Activated naive CD8-positive, alpha-beta T cell treated with anti-CD3 and anti-CD28 coated beads, Interleukin-2, amount 10 ng/mL, durations not matched to agents 7 days and 5 days (primary cell): Measurements from ENCODE around the gene GFY. TPM values are rescaled to one million over a fixed set of nuclear protein-coding genes. Genes with fewer than 3 reads are reported as not detected.

Source experiments
- ATAC-seq: fragments of 150-1000 bp; cut with Tn5 transposase; one replicate; pipeline ENCODE4 v1.10.0; 2021; ENCODE audit warnings: low read depth, moderate library complexity
- POLR2A ChIA-PET: fragments of 350-600 bp; sonication (Branson Sonifier 250); formaldehyde crosslinking; loops from one replicate; lab custom pipeline; 2021; ENCODE audit warnings: antibody characterized with exemption; lab: Charles Lee
- DNase-seq: peaks from one replicate; pipeline ENCODE4 v3.0.0; 2021
- H3K27ac Mint-ChIP-seq: one replicate; pipeline ENCODE4 v1.8.0; 2022; ENCODE audit warnings: mild to moderate bottlenecking, mixed read lengths
- H3K27me3 Mint-ChIP-seq: one replicate; pipeline ENCODE4 v1.8.0; 2022; ENCODE audit warnings: mild to moderate bottlenecking, moderate library complexity, mixed read lengths
- H3K36me3 Mint-ChIP-seq: one replicate; pipeline ENCODE4 v1.8.0; 2021; ENCODE audit warnings: mild to moderate bottlenecking, mixed read lengths
- H3K4me1 Mint-ChIP-seq: one replicate; pipeline ENCODE4 v1.8.0; 2021; ENCODE audit warnings: mixed read lengths
- H3K4me3 Mint-ChIP-seq: one replicate; pipeline ENCODE4 v1.8.0; 2022; ENCODE audit warnings: mild to moderate bottlenecking, moderate library complexity, mixed read lengths
- H3K9me3 Mint-ChIP-seq: one replicate; pipeline ENCODE4 v1.8.0; 2021; ENCODE audit warnings: mixed read lengths
- total RNA-seq, 2 experiments: library from RNA; stranded (reverse); gene quantifications; one replicate each; pipeline ENCODE4 v1.2.3, GENCODE V29; 2021

GFY gene, protein sequence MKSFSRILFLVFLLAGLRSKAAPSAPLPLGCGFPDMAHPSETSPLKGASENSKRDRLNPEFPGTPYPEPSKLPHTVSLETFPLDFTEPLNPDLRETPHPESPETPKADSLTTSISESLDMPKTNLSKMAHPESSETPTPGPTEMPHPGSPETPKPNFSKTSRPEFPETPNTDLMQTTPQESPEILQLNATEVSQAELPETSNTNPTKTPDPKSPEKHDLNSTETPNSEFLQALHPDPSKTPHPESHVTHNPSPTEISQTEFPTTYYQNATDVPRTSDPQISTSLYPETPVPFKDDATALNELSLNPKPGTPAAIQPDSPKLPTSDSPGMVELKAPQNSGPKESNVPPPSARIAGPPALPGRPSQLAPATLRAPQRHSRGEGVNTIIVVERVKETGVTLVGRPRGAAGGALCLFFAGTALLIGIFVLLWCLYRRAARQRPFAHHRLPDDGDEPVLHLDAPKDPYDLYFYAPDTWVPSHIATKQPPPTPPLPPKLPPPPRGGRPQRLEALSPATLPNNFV
- total RNA-seq: not detected

DNA sequence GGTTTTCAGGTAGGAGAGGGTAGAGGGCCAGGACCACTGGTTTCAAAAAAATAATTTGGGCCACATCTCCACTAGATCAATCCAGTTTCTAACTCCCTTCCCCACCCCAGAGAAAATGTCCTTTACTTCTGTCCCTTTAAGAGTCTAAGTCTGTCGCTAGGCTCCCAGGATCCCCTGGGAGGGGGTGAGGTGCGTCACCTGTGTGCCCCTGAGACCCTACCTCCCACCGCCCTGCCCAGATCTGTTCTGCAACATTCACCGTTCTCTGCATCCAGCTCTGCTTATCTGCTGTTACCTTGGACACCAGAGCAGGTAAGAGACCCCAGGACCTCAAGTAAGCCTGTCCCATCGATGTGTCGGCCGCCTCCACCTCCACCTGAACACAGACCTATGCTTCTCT is at the start of gene GFY:
Gene GFY (plus strand): TSS at position 211 of the 400 bp plus-strand sequence. CDS start 1,043 bp downstream, outside the sequence.
- no peak within 1 kb of the TSS for H3K4me3 Mint-ChIP-seq

DNA sequence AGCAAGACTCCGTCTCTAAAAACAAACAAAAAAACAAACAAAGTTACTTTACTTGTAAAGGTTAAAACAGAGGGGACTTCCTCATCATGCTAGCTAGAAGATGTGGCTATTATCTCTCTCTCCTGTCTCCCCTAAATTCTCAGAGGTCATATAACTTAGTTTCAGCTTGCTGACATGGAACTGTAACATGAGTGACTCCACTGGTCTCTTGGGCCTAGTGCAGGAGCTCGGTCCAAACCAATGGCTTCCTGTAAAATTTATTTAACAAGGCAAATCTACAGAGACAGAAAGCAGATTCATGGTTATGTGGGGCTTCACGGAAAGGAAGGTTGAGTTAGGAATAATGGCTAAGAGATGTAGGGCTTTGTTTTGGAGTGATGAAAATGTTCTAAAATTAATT is 46.7 kb upstream of the GFY start:
- no peaks in the 10 kb centered on the region for H3K4me1 Mint-ChIP-seq
- H3K9me3 Mint-ChIP-seq: peaks cover 4% of the 10 kb centered on the region
- no peak overlapping the region for H3K27ac Mint-ChIP-seq
- no peak for ATAC-seq
- H3K4me3 Mint-ChIP-seq: no peak overlapping the region
- no peak for DNase-seq
- POLR2A ChIA-PET: no interaction called here
- no peaks in the 10 kb centered on the region for H3K36me3 Mint-ChIP-seq
- H3K27me3 Mint-ChIP-seq: peaks cover 6% of the 10 kb centered on the region

More for the DNA sequence above, at the start of gene GFY:
- H3K9me3 Mint-ChIP-seq: no peaks in the 10 kb centered on the region
- H3K27ac Mint-ChIP-seq: peak within 1 kb of the TSS; percentile 22
- ATAC-seq: no peak
- peaks cover 57% of the 10 kb centered on the region for H3K4me1 Mint-ChIP-seq
- DNase-seq: no peak
- H3K36me3 Mint-ChIP-seq: no peaks in the 10 kb centered on the region
- H3K27me3 Mint-ChIP-seq: peaks cover 89% of the 10 kb centered on the region
- POLR2A ChIA-PET: interaction anchor here (0.7 to 3.2 kb wide), 4 partner anchors 15 to 403 kb away, joined by 3 to 16 read pairs (median 4); partner anchors contain the start of gene CD37

DNA sequence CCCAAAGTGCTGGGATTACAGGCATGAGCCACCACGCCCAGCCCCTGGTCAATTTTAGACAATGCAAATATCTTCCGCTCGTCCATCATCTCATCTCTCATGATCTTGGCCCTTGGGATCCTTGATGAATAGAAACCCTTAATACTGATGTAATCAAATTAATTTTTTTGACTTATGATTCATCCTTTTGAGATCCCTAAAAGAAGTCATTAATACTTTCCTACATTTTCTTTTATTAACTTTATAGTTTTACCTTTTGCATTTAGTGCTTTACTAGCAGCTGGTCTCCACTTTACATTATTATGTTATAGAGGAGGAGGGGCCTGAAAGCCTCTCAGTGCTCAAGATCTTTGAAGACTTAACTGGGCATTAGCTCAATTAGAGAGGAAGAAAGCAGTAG is 44.8 kb upstream of the GFY start:
- DNase-seq: no peak
- Mint-ChIP-seq H3K36me3 (no peaks in the 10 kb centered on the region), H3K4me3 (no peak overlapping the region), H3K9me3 (peaks cover 4% of the 10 kb centered on the region), H3K27me3 (peaks cover 4% of the 10 kb centered on the region), H3K4me1 (no peaks in the 10 kb centered on the region), H3K27ac (no peak overlapping the region)
- POLR2A ChIA-PET: no interaction called here
- no peak for ATAC-seq

DNA sequence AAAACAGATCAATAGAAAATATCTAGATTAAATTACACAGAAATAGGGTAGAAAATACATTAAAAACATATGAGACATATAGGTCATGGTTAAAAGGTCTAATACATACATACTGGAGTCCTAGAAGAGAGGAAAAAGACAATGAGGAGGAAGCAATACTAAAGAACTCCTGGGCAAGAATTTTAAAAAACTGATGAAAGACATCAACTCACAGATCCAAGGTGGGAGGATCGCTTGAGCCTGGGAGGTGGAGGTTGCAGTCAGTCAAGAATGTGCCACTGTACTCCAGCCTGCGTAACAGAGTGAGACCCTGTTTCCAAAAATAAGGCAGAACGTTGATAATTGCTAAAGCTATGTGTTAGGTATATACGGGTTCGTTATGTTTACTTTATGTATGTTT is 42.5 kb upstream of the GFY start:
- peaks cover 4% of the 10 kb centered on the region for H3K9me3 Mint-ChIP-seq
- H3K36me3 Mint-ChIP-seq: no peaks in the 10 kb centered on the region
- ATAC-seq: no peak
- POLR2A ChIA-PET: no interaction called here
- H3K4me1 Mint-ChIP-seq: peaks cover 1% of the 10 kb centered on the region
- H3K27ac Mint-ChIP-seq: no peak overlapping the region
- no peaks in the 10 kb centered on the region for H3K27me3 Mint-ChIP-seq
- DNase-seq: no peak
- H3K4me3 Mint-ChIP-seq: no peak overlapping the region

DNA sequence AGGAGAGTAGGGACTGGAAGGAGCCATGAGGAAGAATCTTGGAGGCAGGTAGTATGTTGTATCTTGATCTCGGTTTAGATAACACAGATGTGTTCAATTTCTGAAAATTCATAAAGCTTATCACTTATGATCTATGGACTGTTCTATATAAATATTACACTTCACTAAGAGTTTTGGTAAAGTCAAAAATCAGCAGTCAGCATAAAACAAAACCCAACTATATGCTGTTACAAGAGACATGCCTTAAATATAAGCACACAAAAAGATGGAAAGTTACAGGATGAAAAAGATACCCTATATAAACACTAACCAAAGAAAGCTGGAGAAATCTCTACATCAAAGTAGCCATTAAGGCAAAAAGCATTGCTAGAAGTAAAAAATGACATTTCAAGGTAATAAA is 41.6 kb upstream of the GFY start:
- peaks cover under 1% of the 10 kb centered on the region for H3K27me3 Mint-ChIP-seq
- peaks cover 4% of the 10 kb centered on the region for H3K4me1 Mint-ChIP-seq
- H3K4me3 Mint-ChIP-seq: no peak overlapping the region
- no peak overlapping the region for H3K27ac Mint-ChIP-seq
- H3K36me3 Mint-ChIP-seq: no peaks in the 10 kb centered on the region
- peaks cover 4% of the 10 kb centered on the region for H3K9me3 Mint-ChIP-seq
- no peak for DNase-seq
- no peak for ATAC-seq
- POLR2A ChIA-PET: no interaction called here

DNA sequence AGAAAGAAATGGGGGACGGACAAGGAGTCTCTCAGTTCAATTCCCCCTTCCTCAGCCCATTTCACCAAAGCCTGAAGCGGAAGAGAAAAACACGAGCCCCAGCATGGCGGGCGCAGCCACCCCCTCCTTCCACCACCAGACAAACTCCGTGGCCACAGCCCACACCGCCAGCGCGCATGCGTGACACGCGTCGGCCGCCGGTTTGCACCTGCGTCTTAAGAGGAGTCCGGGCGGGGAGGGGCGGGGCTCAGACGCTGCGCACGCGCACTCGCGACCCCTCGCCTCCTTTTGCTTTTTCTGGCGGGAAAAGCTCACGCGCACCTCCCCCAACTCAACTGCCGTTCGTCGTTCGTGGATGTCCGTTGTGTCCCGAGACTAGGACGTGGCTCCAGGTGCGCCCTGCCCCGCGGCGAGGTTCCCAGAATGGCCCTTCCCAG is 37.2 kb upstream of the GFY start, which contains the start of gene KASH5:
Gene KASH5 (plus strand): TSS at position 314 of the 437 bp plus-strand sequence. CDS start 2,635 bp downstream, outside the sequence.
- POLR2A ChIA-PET: interaction anchor here (0.8 to 1.1 kb wide), 3 partner anchors 64 to 87 kb away, joined by 3 to 4 read pairs (median 3); partner anchors contain the start of gene PIH1D1
- peaks cover 14% of the 10 kb centered on the region for H3K4me1 Mint-ChIP-seq
- peak within 1 kb of the TSS; percentile 75 for H3K27ac Mint-ChIP-seq
- H3K36me3 Mint-ChIP-seq: no peaks in the 10 kb centered on the region
- no peaks in the 10 kb centered on the region for H3K9me3 Mint-ChIP-seq
- H3K27me3 Mint-ChIP-seq: peaks cover 17% of the 10 kb centered on the region
- peak; percentile 87 for DNase-seq
- H3K4me3 Mint-ChIP-seq: peak within 1 kb of the TSS; percentile 39
- peak; percentile 55 for ATAC-seq

DNA sequence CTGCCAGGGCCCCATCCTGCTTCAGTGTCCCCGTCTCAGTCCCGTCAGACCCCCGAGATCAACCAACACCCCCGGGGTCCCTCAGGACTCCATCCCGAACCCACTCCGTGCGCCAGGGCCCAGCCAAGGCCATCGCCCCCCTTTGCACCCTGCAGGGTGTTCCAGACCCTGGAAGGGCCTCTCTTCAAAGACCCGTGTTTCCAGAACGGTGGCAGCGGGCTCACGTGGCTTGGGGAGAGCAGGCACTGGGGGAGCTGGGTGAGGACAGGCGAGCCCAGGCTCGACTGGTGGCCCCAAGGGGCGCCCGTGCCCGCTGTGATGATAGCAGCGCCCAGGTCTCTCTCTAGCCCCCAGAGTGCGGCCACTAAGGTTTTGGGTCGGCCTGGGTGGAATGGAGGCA is 35.8 kb upstream of the GFY start:
- no peak overlapping the region for H3K4me3 Mint-ChIP-seq
- POLR2A ChIA-PET: interaction anchor here (0.6 to 1.2 kb wide), 2 partner anchors 51 to 55 kb away, joined by 3 read pairs; no protein-coding TSS in a partner anchor
- peaks cover 14% of the 10 kb centered on the region for H3K4me1 Mint-ChIP-seq
- no peaks in the 10 kb centered on the region for H3K36me3 Mint-ChIP-seq
- DNase-seq (no peak), ATAC-seq (no peak)
- H3K27ac Mint-ChIP-seq: no peak overlapping the region
- peaks cover 18% of the 10 kb centered on the region for H3K27me3 Mint-ChIP-seq
- H3K9me3 Mint-ChIP-seq: no peaks in the 10 kb centered on the region

DNA sequence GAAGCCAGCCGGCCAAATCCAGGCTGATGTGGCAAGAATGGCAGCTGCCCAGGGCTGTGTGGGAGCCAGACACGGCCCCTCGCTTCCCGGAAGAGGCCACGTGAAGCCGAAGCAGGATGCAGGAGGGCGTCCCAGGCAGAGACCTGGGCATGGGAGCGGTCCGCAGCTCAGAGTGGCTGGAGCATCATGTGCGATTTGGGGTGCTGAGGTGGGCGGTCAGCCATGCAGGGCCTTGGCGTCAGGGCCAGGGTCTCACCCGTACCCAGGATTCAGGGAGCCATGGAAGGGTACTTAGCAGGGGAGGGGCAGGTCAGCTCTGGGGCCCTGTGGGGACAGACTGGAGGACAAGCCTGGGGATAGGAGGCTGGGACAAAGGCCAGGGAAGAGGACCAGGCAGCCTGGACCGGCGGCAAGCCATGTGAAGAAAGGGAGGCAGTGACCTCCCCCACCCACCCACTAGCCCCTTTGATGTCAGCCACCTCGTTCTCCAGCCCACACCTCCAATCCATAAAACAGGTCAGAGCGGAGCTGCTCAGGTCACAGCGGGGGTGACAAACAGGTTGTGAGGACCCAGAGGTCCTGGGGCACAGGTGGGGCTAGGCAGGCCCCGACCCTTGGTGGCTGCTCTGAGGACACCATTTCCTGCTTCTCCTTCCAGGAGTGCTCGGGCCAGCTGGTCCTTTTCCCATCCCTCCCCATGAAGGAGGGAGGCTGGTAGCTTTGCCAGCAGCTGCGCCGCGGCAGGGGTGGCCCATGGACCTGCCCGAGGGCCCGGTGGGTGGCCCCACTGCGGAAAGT is 34.9 kb upstream of the GFY start:
- Mint-ChIP-seq H3K4me1 (peaks cover 14% of the 10 kb centered on the region), H3K36me3 (no peaks in the 10 kb centered on the region), H3K9me3 (no peaks in the 10 kb centered on the region), H3K4me3 (no peak overlapping the region), H3K27ac (no peak overlapping the region), H3K27me3 (peaks cover 18% of the 10 kb centered on the region)
- POLR2A ChIA-PET: interaction anchor here (1.2 to 2.7 kb wide), 3 partner anchors 35 to 80 kb away, joined by 3 to 15 read pairs (median 4); partner anchors contain the start of gene GFY
- ATAC-seq (no peak), DNase-seq (no peak)

DNA sequence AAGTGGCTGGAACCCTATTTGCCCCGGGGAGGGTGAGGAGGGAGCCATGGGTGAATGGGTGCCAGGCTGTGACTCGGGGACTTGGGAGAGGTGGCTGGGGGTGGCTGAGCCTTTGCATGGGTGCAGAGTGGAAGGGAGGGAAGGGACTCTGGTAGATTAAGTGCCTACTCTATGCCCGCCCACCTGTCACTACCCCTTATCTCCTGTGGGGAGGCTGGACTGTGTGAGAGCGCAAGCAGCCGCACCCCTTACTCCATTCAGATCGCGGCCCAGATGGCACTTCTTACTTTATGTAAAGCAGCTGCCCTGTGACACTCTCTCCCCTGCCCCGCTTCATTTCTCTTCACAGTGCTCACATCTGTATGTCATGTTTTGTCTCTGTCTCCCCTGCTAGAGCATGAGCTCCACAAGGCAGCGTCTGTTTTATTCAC is 34.2 kb upstream of the GFY start:
- Mint-ChIP-seq H3K4me1 (peaks cover 14% of the 10 kb centered on the region), H3K27me3 (peaks cover 19% of the 10 kb centered on the region), H3K27ac (no peak overlapping the region), H3K9me3 (no peaks in the 10 kb centered on the region), H3K36me3 (no peaks in the 10 kb centered on the region), H3K4me3 (no peak overlapping the region)
- ATAC-seq (no peak), DNase-seq (no peak)
- POLR2A ChIA-PET: interaction anchor here (1.1 to 2.7 kb wide), 8 partner anchors 35 to 83 kb away, joined by 3 to 15 read pairs (median 4); partner anchors contain the start of genes ALDH16A1, FLT3LG and GFY

DNA sequence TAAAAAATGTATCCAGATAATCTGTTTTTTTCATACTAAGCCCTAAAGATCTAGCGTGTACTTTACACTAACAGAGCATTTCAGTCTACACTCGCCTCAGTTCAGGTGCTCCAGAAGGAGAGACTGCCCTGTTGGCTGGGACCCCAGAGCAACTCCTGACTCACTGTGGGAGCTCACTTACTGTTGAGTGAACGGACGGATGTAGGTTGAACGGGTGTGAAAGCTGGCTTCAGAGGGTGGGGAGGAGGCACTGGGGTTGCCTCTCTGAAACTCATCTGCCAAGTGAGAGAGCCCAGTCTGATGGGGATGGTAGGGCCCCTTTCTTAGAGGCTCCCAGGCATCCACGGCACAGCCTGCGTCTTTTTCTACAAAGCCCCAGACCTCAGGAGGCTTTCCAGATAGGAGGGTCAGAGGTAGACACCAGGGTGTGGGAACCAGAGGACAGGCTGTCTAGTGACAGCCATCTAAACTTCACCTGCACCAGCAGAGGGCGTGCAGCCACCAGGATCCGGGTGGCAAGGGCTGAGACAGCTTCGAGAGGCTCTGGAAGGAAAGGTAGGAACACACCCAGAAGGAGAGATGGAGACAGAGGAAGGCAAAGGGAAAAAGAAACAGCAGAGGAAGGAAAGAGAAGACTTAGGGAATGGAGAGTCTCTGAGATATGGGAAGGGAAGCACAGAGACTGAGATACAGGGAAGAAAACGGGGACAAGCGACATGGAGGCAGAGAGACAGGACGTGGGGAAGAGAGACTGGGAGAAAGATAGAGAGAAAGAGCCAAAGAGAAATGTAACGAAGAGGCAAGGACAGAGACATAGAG is 33.4 kb upstream of the GFY start:
- peak; percentile 84 for DNase-seq
- POLR2A ChIA-PET: interaction anchor here (0.7 to 2.7 kb wide), 9 partner anchors 34 to 82 kb away, joined by 3 to 15 read pairs (median 3); partner anchors contain the start of genes ALDH16A1, FLT3LG, GFY and PIH1D1
- Mint-ChIP-seq H3K9me3 (no peaks in the 10 kb centered on the region), H3K4me3 (peak overlapping the region; percentile 2), H3K27me3 (peaks cover 21% of the 10 kb centered on the region), H3K4me1 (peaks cover 14% of the 10 kb centered on the region), H3K36me3 (no peaks in the 10 kb centered on the region), H3K27ac (peak overlapping the region; percentile 14)
- ATAC-seq: peak; percentile 85

DNA sequence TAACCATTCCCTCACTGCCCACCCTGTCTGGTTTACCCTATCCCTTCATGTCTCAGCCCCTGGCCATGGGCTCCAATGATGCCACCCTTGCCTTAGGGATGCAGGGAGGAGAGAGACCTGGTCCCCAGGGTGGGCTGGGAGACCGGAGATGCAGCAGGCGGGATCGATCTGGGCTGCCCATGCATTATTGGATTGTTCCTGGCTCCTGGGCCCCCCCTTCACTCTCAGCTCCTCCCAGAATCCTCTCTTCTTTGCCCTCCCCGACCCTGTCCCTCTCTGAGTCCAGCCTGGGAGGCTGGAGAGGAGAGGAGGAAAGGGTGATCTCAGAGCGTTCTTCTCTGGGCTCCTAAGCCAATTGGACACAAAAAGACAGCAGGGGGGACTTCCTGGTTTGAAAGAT is 31.3 kb upstream of the GFY start:
- Mint-ChIP-seq H3K27ac (no peak overlapping the region), H3K36me3 (no peaks in the 10 kb centered on the region), H3K4me3 (no peak overlapping the region), H3K27me3 (peaks cover 24% of the 10 kb centered on the region), H3K9me3 (no peaks in the 10 kb centered on the region), H3K4me1 (peaks cover 12% of the 10 kb centered on the region)
- POLR2A ChIA-PET: no interaction called here
- DNase-seq (no peak), ATAC-seq (no peak)
